ENCODE data around the gene PPP2R5C. TPM values are rescaled to one million over a fixed set of nuclear protein-coding genes. Genes with fewer than 3 reads are reported as not detected.
A peak's percentile ranks its signal among the peaks of the same experiment; 100 is the strongest.

PPP2R5C gene
- total and polyA plus RNA-seq, 8 donors, result 41.6 to 76.1 (median 55.9) TPM

GRCh38 chr14:101915871-101916815 is 154.6 kb downstream of the PPP2R5C start:
- DNase-seq, result no peak

GRCh38 chr14:101916816-101917412 is 155.4 kb downstream of the PPP2R5C start:
- peaks cover 0 to 12% (median 3%) of the 10 kb centered on the region in 3 donors for H3K36me3 ChIP-seq
- no peaks in the 10 kb centered on the region for H3K27me3 ChIP-seq
- ATAC-seq (peak in 2 of 4 donors; percentile 16 to 19), DNase-seq (no peak), FAIRE-seq (no peak)
- TF ChIP-seq CTCF (IDR thresholded peaks at IDR 0.05), result no peak
- intact Hi-C loops (cut with DNase I), result no loop called here
- no peaks in the 10 kb centered on the region for H3K4me1 ChIP-seq
- 88 to 89% methylated on average over 18 of the region's 18 CpGs for WGBS, 2 donors
- no peak overlapping the region for H3K27ac ChIP-seq
- no peak overlapping the region for H3K4me3 ChIP-seq
- no peaks in the 10 kb centered on the region for H3K9me3 ChIP-seq

More at GRCh38 chr14:101915871-101916815, 154.6 kb downstream of the PPP2R5C start:
- no peak overlapping the region for H3K27ac ChIP-seq
- 94 to 98% methylated on average over 22 to 23 of the region's 23 CpGs for WGBS, 2 donors
- no peak for TF ChIP-seq CTCF (IDR thresholded peaks at IDR 0.05)
- intact Hi-C loops (cut with DNase I), result no loop called here
- no peaks in the 10 kb centered on the region for H3K27me3 ChIP-seq
- H3K4me3 ChIP-seq, result no peak overlapping the region
- no peaks in the 10 kb centered on the region for H3K4me1 ChIP-seq
- FAIRE-seq (no peak), ATAC-seq (peak in 2 of 4 donors; percentile 14 to 17)
- peaks cover 0 to 14% (median 3%) of the 10 kb centered on the region in 3 donors for H3K36me3 ChIP-seq
- no peaks in the 10 kb centered on the region for H3K9me3 ChIP-seq

DNA sequence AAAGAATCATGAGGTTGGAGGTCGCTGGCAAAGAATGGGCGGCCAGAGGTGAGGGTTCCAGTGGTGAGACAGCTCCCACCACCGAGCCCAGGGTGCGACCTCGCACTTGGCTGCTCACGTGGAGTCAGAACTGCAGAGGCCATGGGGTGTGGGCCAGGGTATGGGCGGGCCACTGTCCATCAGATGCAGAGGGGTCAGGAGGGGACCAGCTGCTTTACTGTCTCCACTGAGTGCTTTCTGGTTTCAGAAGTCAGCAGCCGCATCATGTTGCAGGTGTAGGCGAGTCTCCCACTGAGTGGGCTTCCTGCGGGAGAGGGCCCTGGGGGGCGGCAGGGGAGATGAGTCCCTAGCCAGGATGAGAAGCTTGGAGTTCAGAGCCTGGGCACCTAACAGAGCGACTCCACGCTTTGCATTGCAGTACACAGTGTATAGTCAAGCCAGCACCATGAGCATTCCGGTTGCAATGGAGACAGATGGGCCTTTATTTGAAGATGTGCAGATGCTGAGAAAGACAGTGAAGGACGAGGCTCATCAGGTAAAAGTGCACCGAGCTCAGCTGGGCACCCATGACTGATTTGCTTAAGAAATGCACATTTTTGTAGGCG is 156.0 kb downstream of the PPP2R5C start:
- no peaks in the 10 kb centered on the region for H3K9me3 ChIP-seq
- H3K36me3 ChIP-seq, result peaks cover 0 to 11% (median 3%) of the 10 kb centered on the region in 3 donors
- H3K27me3 ChIP-seq, result no peaks in the 10 kb centered on the region
- no peak for TF ChIP-seq CTCF (IDR thresholded peaks at IDR 0.05)
- no peaks in the 10 kb centered on the region for H3K4me1 ChIP-seq
- ATAC-seq (peak in 2 of 4 donors; percentile 11 to 16), FAIRE-seq (no peak), DNase-seq (no peak)
- intact Hi-C loops (cut with DNase I), result no loop called here
- 85 to 89% methylated on average over 17 of the region's 17 CpGs for WGBS, 2 donors
- H3K4me3 ChIP-seq, result no peak overlapping the region
- H3K27ac ChIP-seq, result no peak overlapping the region

DNA sequence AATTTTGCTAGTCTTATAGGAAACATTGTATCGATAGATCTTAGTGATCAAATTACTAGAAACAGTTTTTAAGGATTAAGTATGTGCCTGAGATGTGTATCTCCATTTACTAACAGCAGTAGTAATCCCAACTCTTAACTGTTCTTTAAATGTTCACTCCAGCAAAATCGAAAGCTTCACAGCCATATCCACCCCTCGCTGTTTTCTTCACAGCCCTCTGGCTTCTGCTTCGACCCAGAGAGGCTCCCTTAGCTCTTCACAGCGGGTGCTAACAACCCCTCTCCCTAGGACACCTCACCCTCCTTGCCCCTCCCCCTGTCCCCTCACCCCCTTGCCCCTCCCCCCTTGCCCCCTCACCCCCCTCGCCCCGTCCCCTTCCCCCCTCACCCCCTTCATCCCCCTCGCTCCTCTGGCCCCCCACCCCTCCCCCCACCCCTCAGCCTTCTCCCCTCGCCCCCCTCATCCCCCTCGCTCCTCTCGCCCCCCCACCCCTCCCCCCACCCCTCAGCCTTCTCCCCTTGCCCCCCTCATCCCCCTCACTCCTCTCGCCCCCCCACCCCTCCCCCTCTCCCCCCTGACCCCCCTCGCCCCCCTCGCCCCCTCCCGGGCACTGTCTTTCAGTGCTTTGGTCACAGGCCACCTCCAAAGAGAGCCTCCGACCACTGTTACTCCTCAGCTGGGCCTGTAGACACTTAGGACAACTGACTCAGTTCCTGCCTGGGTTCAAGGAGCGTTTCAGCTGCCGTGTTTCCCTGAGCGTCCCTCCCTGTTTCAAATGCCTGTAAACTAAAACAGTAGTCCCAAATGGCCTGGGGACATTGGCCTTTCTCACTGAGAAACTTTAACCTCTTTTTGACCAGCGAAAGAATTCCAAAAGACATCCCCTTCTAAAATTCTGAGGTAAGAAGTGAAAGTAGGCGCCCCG is 156.8 kb downstream of the PPP2R5C start:
- intact Hi-C loops (cut with DNase I), result no loop called here
- Histone ChIP-seq H3K4me3 (no peak overlapping the region), H3K9me3 (no peaks in the 10 kb centered on the region), H3K27ac (no peak overlapping the region), H3K4me1 (no peaks in the 10 kb centered on the region), H3K27me3 (no peaks in the 10 kb centered on the region), H3K36me3 (peaks cover 0 to 11% (median 2%) of the 10 kb centered on the region in 3 donors)
- no peak for DNase-seq
- no peak for FAIRE-seq
- 90% methylated on average over 12 to 13 of the region's 22 CpGs for WGBS, 2 donors
- TF ChIP-seq CTCF (IDR thresholded peaks at IDR 0.05), result no peak
- no peak for ATAC-seq

Measured in pancreas (tissue), 10 donors.